DMS 273 (cell line): ENCODE data around the gene FOXB2.
"Not testable (repeated sequence)": the region's sequence is repeated elsewhere in the genome, so short reads cannot be mapped to it uniquely, and the experiment has no call there.

ENCODE experiments used
- DNase-seq: peaks from one replicate; lab custom pipeline; 2025; ENCODE audit not compliant: unreplicated experiment; lab: John Stamatoyannopoulos, UW

FOXB2 gene

DNA sequence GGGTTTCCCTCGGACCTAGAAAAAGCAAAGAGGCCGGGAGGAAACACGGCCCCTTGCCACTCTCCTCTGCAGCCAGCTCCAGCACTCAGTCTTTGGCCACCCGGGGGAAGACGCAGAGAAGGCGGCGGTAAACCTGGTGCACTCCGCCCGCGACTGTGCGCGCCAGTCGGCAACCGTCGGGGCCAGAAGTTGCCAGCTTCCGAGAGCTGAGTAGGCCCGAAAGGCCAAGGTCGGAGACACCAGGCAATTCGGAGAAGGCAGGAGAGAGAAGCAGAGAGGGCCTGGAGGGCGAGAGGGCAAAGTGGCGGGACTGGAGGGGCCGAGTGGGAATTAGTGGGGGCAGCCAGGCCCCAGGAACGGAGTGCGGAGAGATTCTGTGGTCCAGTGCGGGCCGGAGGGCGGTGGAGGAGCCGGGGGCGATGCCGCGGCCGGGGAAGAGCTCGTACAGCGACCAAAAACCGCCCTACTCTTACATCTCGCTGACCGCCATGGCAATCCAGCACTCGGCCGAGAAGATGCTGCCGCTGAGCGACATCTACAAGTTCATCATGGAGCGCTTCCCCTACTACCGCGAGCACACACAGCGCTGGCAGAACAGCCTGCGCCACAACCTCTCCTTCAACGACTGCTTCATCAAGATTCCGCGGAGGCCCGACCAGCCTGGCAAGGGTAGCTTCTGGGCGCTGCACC, at the start of gene FOXB2:
TSS of gene FOXB2 (plus strand) at position 420 of the 690 bp plus-strand sequence. CDS start at position 420, 0 bp downstream.
- DNase-seq = no peak

DNA sequence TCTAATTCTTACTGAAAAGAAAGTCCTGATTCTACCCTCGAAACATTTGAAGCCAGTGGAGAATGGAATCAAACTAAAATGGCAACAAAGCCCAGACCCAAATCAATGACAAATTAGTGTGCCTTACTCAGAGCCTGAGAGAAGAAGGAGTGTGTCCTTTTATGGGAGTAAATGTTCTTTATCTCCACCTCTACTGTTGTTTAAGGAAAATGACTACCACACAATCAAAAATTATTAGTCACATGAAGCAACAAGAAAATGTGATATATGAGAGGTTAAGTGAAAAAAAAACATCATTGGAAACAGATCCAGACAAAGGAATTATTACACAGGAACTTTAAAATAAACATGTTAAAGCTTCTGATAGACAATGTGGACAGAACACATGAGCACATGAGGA, 49.7 kb upstream of the FOXB2 start:
- DNase-seq = no peak

- not testable (repeated sequence) for DNase-seq
Measured at GRCh38 chr9:76978831-76979230, 40.6 kb upstream of the FOXB2 start.

GRCh38 chr9:76980566-76980965, 38.9 kb upstream of the FOXB2 start:
- DNase-seq = no peak

DNA sequence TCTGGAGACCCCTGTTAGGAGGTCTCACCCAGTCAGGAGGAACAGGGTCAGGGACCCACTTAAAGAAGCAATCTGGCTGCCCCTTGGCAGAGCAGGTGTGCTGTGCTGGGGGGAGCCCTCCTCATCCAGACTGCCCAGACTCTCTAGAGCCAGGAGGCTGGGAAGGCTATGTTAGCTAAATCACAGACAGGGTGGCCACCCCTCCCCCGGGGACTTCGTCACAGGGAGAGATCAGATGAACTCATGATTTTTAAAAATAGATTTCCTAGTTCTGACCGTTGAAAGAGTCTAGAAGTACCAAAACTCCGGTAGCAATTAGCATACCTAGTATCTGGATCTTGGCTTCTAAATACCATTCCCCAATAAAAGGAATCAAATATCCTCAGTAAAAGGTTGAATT, 35.0 kb upstream of the FOXB2 start:
- no peak for DNase-seq

DNA sequence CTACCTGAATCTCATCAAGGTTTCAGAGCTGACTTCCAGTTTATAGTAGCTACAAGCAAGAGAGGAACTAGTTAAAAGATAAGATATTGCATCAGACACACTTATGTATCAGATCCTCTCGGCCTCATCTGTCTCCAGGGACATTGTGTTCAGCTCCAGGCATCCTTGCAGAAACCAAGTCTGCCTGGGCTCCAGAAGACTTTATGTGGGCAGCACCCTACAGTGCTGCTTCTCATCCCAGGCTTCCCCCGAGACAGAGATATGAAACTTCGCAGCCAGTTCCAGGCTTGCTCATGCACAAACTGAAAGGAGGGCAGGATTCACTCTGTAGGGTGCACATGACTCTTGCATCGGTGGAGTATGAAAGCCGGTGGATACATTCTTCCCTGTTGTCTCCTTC, 33.9 kb upstream of the FOXB2 start:
- no peak for DNase-seq

GRCh38 chr9:76987594-76988200, 31.8 kb upstream of the FOXB2 start:
- peak; percentile 43 for DNase-seq

DNA sequence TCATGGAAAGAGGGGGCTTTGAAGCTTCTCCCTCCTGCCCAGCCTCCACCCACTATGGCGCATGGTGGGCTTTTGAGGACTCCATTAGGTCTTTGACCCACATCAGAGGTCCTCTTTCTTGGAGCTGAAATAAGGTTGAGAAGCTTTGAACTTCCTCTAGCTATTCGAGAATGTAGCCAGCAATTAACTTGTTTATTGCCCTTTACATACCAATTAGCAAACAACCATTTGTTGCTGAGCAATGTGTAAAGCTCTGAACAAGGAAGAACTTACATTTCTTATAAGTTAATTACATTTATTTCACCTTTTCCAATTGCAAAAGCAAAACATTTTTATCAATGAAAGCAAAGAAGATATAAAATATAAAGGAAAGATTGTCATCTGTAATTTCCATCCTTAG, 30.5 kb upstream of the FOXB2 start:
- DNase-seq = no peak

- DNase-seq = no peak
Measured at GRCh38 chr9:76989501-76989900, 30.0 kb upstream of the FOXB2 start.

DNA sequence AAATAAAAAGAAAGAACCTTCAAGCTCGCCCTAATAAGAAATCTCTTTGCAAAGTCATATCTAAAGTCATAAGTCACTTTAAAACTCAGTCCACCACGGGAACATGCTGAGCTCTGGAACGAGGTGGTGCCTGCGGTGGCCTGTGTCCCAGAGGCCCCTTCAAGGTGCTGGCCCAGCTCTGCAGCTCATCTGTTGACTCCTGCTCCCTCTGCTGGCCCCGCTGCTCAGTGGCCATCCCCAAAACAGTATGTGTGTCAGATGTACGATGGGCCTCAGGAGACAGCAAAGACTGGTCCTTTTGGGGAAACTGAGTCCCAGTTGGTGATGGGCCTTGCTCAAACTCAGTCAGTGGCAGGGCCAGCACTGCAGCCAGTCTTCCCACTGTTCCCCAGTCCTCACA, 22.8 kb upstream of the FOXB2 start:
- peak; percentile 45 for DNase-seq

DNA sequence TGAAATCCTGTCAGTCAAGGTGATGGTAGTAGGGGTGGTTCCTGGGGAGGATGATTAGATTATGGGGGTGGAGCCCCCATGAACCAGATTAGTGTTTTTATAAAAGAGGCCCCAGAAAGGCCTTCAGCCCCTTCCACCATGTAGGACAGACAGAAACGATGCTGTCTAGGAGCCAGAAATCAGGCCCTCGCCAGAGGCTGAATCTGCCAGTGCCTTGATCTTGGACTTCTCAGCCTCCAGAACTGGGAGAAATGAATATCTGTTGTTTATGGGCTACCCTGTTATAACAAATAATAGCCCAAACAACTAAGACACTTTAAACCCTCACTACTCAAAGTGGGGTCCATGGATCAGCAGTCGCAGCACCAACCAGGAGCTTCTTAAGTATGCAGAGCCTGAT, 20.2 kb upstream of the FOXB2 start:
- no peak for DNase-seq

GRCh38 chr9:77000330-77000729, 19.1 kb upstream of the FOXB2 start:
- no peak for DNase-seq

DNA sequence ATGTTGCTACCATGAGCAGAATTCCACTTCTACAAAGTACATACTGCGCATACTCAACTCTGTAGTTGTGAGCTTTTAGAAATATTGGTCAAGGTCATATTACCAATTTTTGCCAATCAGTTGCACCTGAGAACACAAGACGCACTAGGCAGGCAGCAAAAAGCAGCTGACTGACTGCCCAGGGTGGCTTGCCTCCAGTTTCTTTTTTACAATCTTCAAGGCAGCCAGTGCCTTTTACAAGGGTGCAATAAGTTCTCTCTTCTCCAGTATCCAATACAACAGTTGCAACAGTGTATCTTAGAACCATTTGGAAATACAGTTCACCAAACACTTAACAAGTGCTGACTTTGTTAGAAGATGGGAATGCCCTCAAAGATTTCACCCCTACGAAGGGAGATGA, 16.1 kb upstream of the FOXB2 start:
- DNase-seq = no peak

DNA sequence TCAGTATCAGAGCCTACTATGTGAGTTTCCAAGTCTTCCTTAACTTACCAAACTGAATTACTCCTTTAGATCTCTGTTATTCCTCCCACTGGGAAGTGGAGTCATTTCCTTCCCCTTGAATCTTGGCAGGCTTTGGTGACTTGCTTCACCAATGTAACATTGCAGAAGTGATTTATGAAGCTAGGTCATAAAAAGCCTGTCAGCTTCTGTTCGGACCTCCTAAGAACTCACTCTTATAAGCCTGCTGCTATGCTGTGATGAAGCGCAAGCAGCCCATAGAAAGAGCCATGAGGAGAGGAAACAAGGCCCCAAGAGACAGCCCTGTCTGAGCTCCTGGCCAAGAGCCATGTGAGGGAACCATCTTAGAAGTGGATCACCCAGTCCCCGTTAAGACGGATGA, 14.2 kb upstream of the FOXB2 start:
- DNase-seq = no peak

DNA sequence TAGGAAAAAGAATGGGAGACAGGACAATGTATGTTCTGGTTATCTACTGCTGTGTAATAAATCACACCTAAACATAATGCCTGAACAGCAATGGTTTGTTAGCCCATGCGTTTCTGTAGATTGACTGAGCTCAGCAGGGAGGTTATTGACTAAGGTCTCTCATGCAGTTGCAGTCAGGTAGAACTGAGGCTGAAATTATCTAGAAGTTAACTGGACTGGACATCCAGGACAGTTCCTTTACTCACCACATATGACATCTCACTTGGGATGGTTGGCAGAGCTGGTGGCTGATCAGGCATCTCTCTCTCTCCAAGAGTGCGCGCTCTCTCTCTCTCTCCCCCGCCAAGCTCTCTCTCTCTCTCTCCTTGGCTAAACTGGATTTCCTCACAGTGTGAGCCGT, 8.9 kb upstream of the FOXB2 start:
- DNase-seq = no peak

- DNase-seq = peak; percentile 76
Measured at GRCh38 chr9:77011973-77012821, 7.3 kb upstream of the FOXB2 start.

DNA sequence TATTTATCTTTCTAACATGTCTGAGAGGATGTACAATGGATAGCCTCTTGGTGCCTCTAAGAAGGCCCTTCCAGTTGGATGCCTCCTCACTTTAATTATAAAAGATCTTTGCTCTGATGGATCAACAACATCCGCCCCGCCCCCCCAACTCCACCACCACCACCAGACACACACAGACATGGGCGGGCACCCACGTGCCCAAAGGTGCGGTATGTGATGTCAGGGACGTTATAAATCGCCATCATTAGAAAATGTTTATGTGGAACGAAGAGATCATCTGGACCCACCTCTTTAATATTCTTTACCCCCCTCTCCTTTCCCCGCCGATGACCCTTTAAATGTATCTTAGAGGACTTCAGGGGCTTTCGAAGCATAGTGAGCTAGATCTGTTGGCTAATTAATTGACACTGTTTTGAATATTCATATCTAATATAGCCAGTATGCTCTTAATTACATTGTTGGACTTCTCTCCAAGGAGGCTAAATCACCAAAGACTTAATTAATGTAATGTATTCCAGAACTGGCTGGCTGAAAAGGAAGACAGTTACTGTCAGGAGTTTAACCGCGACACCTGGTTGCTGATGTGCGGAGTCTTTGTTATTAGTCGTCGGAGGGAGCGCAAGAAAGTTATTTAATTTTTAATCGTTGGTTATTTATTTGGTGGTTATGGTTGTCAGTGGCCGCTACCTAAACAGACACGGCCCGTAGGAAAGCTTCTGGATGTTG, 6.1 kb upstream of the FOXB2 start:
- no peak for DNase-seq

- DNase-seq = no peak
Measured at GRCh38 chr9:77013932-77014596, 5.4 kb upstream of the FOXB2 start.

DNA sequence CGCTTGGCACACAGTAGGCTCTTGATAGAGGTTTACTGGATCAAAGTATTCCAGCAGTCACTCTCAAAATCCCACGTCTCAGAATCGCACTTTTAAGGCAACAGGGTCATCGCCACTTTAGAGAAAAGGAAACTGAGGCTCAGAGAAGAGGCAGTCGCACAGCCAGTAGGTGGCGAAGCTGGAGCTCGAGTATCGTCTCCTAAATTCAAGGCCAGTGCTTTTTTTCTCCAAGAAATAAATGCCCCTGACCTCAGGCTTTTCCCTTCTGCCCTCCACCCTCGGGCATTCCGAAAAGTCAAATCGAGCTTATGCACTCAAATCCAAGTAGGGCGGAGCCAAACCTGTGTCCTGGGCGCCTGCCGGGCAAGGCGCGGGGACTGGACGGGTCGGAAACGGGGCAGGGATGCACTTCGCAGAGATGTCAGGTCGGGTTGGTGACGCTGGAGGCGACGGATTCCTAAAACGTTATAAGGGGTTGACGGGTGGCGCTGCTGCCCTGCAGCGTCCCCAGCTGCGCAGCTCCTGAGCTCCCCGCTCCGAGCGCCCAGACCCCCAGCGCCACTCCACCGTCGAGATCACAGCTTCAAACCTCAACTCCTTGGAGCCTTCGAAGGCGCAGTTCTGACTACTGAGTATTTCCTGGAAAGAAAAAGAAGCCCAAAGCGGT, 4.7 kb upstream of the FOXB2 start:
- peak; percentile 23 for DNase-seq

DNA sequence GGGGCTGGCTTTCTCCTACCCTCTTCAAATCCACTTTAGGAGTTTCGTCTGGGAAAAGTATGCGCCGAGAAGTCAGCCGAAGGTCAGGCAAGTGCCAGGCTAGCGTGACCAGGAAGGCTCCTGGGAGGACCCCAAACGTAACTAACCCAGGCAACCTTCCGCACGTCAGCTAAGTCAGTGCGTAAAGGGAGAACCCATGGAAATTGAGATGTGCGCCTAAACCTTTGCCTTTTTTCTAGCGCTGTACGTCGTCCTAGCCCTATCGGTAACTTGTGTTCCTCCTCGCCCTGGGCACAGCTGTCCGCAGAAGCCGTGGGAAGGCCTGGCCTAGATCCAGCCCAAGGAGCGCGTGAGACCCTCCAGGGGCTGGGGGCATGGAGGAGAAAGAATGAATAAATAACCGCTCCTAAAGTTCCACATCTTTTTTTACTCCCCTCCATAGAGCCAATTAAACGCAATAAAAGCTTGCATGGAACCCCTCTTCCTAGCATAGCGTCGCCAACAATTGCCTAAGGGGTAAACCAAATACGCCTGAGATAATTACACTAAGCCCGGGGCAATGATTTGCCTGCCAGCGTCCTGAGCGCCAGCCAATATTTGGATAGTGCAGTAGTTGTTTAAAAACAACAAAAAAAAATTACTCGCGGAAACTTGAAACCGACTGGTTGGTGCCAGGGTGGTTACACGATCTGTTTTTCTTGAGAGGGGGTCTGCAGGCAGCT, 4.0 kb upstream of the FOXB2 start:
- peak; percentile 24 for DNase-seq
